Psoas muscle (tissue), 8 donors: ENCODE results near the gene AXDND1. TPM values are rescaled to one million over a fixed set of nuclear protein-coding genes. Genes with fewer than 3 reads are reported as not detected.
"Not testable (repeated sequence)": the region's sequence is repeated elsewhere in the genome, so short reads cannot be mapped to it uniquely, and the experiment has no call there.

Source experiments
- ATAC-seq, 4 donors: fragments of 200-7000 bp; cut with Tn5 transposase; one replicate each; pipeline ENCODE4 v1.9.1; 2020; ENCODE audit warnings: moderate library complexity in 3 of 4, mild to moderate bottlenecking in 2 of 4
- DNase-seq, 2 donors: peaks; one replicate each; pipeline ENCODE4 v3.0.0-alpha.2; 2020
- H3K27ac ChIP-seq: fragments of 200-600 bp; one replicate; pipeline ENCODE4 v1.8.0; 2022
- H3K27me3 ChIP-seq, 3 donors: fragments of 200-600 bp in 1 of 3; one replicate each; pipeline versions ENCODE4 v1.6.1 to v1.8.0; 2013 to 2022; ENCODE audit warnings: low read length in 2 of 3, mild to moderate bottlenecking in 2 of 3, moderate library complexity in 1 of 3; ENCODE audit not compliant: insufficient read depth in 3 of 3
- H3K36me3 ChIP-seq, 2 donors: fragments of 200-600 bp in 1 of 2; one replicate each; pipeline versions ENCODE4 v1.6.1 to v1.8.0; 2013 to 2022; ENCODE audit warnings: low read depth in 1 of 2, mild to moderate bottlenecking in 1 of 2, moderate library complexity in 1 of 2; ENCODE audit not compliant: insufficient read depth in 1 of 2
- H3K4me1 ChIP-seq: fragments of 200-600 bp; one replicate; pipeline ENCODE4 v1.8.0; 2022
- H3K4me3 ChIP-seq: fragments of 200-600 bp; one replicate; pipeline ENCODE4 v1.8.0; 2022; ENCODE audit warnings: mild to moderate bottlenecking
- H3K9me3 ChIP-seq: fragments of 200-600 bp; one replicate; pipeline ENCODE4 v1.8.0; 2022
- WGBS, 3 donors: extraction: QIAGEN DNeasy Blood & Tissue Kit; methylation state at CpG; one replicate each; pipeline versions ENCODE4 v1.1.6 to v1.1.7; 2013; 5-methylcytosine and 5-hydroxymethylcytosine counted together
- intact Hi-C, 2 donors: fragments of 100-400 bp; cut with DNase I; formaldehyde crosslinking; loops; one replicate each; pipeline versions ENCODE4 v1.11.0 to v1.14.2; 2022
- polyA plus RNA-seq, 3 donors: library from polyadenylated mRNA; stranded (reverse); fragments of 200-250 nt; gene quantifications; one replicate each; pipeline ENCODE4 v1.2.3, GENCODE V29; 2013
- total RNA-seq, 4 donors: library from RNA; stranded (reverse); fragmentation: NEBNext Ultra II Directional in 2 of 4; extraction: Animal tissue kit (Norgen Biotek cat#: 25700) in 2 of 4; gene quantifications; one replicate each; pipeline versions ENCODE4 v1.2.1 to v1.2.4, GENCODE V29; 2021 to 2023
- TF ChIP-seq, protein P1 (sequence below): fragments of 200-600 bp; IDR thresholded peaks from one replicate; pipeline ENCODE4 v1.8.0; 2022; ENCODE audit warnings: antibody characterized with exemption
- donor health status: healthy with polysubstance abuse.
- donor health status: DM: no; HTN: no; CAD: no; lungs with moderate emphysema.
- donor health status: Bipolar disorder and iron deficiency.
- donor health status: healthy.
- donor health status: DM: yes; HTN: yes; CAD: no.
- donor health status: DM: no; HTN: no; CAD: no.
- donor health status: DM: no; HTN: no; CAD: no.
- donor health status: DM: yes; HTN: yes; CAD: no.

AXDND1 gene
- total and polyA plus RNA-seq, 7 donors: 0.09 to 0.18 TPM; not detected in 5

DNA sequence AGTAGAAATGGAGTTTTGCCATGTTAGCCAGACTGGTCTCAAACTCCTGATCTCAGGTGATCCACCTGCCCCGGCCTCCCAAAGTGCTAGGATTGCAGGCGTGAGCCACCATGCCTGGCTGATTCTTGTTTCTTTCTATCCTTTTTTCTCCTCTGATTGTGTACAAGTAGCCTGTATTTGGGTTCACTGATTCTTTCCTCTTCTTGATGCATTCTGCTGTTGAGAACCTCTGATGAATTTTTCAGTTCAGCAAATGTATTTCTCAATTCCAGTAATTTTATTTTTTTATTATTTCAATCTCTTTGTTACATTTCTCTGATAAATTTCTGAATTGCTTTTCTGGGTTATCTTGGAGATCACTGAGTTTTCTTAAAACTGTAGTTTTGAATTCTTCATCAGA lies 58.8 kb downstream of the AXDND1 start:
- DNase-seq: no peak
- no peak for ATAC-seq
- intact Hi-C loops: no loop called here
- Histone ChIP-seq H3K27me3 (no peaks in the 10 kb centered on the region), H3K36me3 (no peaks in the 10 kb centered on the region), H3K4me3 (no peak overlapping the region), H3K9me3 (no peaks in the 10 kb centered on the region), H3K27ac (no peak overlapping the region), H3K4me1 (no peaks in the 10 kb centered on the region)
- WGBS, 3 donors: 95 to 97% (median 96%) methylated on average over 2 of the region's 2 CpGs
- TF ChIP-seq, protein P1, sequence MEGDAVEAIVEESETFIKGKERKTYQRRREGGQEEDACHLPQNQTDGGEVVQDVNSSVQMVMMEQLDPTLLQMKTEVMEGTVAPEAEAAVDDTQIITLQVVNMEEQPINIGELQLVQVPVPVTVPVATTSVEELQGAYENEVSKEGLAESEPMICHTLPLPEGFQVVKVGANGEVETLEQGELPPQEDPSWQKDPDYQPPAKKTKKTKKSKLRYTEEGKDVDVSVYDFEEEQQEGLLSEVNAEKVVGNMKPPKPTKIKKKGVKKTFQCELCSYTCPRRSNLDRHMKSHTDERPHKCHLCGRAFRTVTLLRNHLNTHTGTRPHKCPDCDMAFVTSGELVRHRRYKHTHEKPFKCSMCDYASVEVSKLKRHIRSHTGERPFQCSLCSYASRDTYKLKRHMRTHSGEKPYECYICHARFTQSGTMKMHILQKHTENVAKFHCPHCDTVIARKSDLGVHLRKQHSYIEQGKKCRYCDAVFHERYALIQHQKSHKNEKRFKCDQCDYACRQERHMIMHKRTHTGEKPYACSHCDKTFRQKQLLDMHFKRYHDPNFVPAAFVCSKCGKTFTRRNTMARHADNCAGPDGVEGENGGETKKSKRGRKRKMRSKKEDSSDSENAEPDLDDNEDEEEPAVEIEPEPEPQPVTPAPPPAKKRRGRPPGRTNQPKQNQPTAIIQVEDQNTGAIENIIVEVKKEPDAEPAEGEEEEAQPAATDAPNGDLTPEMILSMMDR: no peak

DNA sequence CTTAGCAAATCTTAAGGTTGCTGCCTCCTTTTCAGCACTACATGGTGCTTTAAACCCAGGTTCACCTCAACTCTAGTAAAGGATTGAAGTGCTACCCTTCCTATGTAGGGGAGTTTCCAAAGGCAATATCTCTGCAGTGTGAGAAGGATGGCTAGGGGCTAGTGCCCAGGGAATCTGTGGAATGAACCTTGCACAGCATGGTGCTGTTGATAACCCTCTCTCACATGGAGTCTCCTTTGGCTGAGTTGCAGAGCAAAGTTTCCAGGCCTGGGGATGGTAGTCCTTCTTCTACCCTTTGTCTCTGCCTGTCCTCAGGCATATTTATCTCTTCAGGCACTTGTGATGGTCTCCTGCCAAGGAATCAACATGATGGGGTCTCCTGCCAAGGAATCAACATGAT lies 59.4 kb downstream of the AXDND1 start:
- intact Hi-C loops: no loop called here
- TF ChIP-seq, protein P1: no peak

DNA sequence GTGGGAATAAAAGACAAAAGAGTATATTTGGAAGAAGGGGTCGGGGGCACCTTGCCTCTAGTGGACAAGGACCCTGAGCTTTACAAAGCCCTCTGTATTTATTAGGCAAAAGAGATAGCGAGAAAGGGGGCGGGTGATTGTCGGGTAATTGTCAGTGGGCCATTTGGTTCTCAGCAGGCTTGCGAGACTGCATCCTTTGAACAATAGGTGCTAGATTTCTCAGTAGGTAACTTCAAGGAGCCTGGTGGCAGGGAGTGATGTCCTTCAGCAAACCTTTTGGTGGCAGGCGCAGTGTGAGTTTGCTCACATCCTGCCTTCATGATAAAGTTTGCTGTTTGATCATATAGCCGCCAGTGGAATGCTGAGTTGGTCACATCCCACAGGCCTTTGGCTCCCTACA lies 71.4 kb downstream of the AXDND1 start:
- ATAC-seq (no peak), DNase-seq (no peak)
- Histone ChIP-seq H3K27ac (no peak overlapping the region), H3K36me3 (no peaks in the 10 kb centered on the region), H3K9me3 (no peaks in the 10 kb centered on the region), H3K4me3 (no peak overlapping the region), H3K4me1 (no peaks in the 10 kb centered on the region), H3K27me3 (no peaks in the 10 kb centered on the region)
- TF ChIP-seq, protein P1: no peak
- WGBS, 3 donors: 51 to 73% (median 62%) methylated on average over 7 of the region's 7 CpGs
- intact Hi-C loops: no loop called here

More for the DNA sequence above, 59.4 kb downstream of the AXDND1 start:
- H3K27me3 ChIP-seq: no peaks in the 10 kb centered on the region
- no peaks in the 10 kb centered on the region for H3K4me1 ChIP-seq
- no peak for ATAC-seq
- no peak overlapping the region for H3K4me3 ChIP-seq
- no peak for DNase-seq
- H3K9me3 ChIP-seq: no peaks in the 10 kb centered on the region
- H3K27ac ChIP-seq: no peak overlapping the region
- no peaks in the 10 kb centered on the region for H3K36me3 ChIP-seq

DNA sequence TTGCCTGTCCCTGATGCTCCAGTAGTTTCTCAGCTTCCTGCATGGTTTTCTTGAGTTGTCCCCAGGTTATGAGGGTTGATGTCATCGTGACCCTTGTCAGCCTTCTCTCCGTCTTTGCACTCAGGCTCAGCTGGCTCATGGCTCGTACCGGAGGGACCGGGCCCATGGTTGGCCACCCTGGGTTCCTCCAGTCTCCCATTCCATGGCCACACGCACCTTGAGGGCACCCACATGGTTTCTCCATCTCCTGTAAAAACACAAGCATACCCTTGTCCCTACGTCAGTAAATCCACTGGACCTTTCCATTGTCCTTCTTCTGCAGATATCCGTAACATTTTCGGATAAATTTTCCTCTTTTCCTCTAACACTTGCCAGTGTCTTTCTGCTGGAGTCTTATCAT lies 73.9 kb downstream of the AXDND1 start:
- 78 to 91% (median 84%) methylated on average over 9 of the region's 9 CpGs for WGBS, 3 donors

DNA sequence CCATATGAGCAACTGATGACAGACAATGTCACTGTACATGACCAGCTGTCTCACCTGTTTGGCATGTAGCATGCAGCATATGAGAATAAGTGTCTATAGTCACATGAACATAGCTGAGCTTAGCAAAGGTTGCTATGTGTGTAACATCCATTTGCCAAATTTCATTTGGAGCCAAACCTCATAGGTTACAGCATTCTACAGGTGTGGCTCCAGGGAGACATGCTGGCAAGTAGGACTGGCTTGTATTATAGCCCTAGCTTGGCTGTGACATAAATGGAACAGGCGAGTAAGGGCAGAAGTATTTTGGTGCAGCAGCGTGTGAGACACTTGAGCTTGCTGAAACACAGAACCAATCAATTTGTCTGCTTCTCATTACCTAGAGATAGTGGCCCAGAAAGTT lies 74.5 kb downstream of the AXDND1 start:
- 50 to 69% (median 54%) methylated on average over 2 of the region's 2 CpGs for WGBS, 3 donors
- intact Hi-C loops: not testable (repeated sequence)

More for the DNA sequence above, 73.9 kb downstream of the AXDND1 start:
- DNase-seq, H3K27me3 ChIP-seq, ATAC-seq, H3K4me1 ChIP-seq, H3K9me3 ChIP-seq, H3K36me3 ChIP-seq, H3K4me3 ChIP-seq, H3K27ac ChIP-seq, intact Hi-C loops: not testable (repeated sequence)

DNA sequence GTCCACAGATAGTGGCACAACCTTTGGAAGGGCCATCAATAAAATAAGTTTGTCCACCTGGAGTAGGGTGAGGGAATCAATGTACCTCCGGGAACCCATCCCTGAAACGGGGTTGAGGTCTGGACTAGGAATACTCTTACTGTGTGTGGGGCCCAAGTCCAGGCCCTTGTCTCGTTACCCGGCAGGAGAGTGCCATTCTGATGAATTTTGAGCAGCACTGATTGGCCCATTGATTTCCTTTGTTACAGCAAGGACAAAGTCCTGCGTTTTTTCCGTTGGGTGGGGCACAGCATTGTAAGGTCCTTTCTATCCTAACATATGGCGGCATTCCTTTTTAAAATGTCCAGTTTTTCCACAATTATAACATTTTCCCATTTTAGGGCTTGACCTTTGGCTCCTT lies 75.2 kb downstream of the AXDND1 start:
- DNase-seq: no peak
- WGBS, 3 donors: 85 to 86% (median 85%) methylated on average over 7 of the region's 7 CpGs
- Histone ChIP-seq H3K36me3 (no peaks in the 10 kb centered on the region), H3K27ac (no peak overlapping the region), H3K4me1 (no peaks in the 10 kb centered on the region), H3K27me3 (no peaks in the 10 kb centered on the region), H3K9me3 (no peaks in the 10 kb centered on the region), H3K4me3 (no peak overlapping the region)
- intact Hi-C loops: no loop called here
- TF ChIP-seq, protein P1: no peak
- ATAC-seq: no peak

More for the DNA sequence above, 74.5 kb downstream of the AXDND1 start:
- H3K27ac ChIP-seq, H3K36me3 ChIP-seq, H3K4me3 ChIP-seq, ATAC-seq, H3K27me3 ChIP-seq, DNase-seq, H3K9me3 ChIP-seq, H3K4me1 ChIP-seq: not testable (repeated sequence)
